Dendritic cell treated with granulocyte-macrophage colony-stimulating factor and Interleukin-4, amounts not matched to agents 40 ng/mL and 50 ng/mL, for 4 days (primary cell): Measurements from ENCODE around the gene GATAD2B.
"Not testable (repeated sequence)": the region's sequence is repeated elsewhere in the genome, so short reads cannot be mapped to it uniquely, and the experiment has no call there.

ENCODE experiments used
- H3K27ac Mint-ChIP-seq: one replicate; pipeline ENCODE4 v1.8.0; 2022; ENCODE audit warnings: mild to moderate bottlenecking, mixed read lengths
- H3K27me3 Mint-ChIP-seq: one replicate; pipeline ENCODE4 v1.8.0; 2022; ENCODE audit warnings: mild to moderate bottlenecking, mixed read lengths
- H3K36me3 Mint-ChIP-seq: one replicate; pipeline ENCODE4 v1.8.0; 2022; ENCODE audit warnings: low read depth, mixed read lengths
- H3K4me1 Mint-ChIP-seq: one replicate; pipeline ENCODE4 v1.8.0; 2022; ENCODE audit warnings: low read depth, mixed read lengths
- H3K4me3 Mint-ChIP-seq: one replicate; pipeline ENCODE4 v1.8.0; 2022; ENCODE audit warnings: mild to moderate bottlenecking, moderate library complexity, mixed read lengths
- H3K9me3 Mint-ChIP-seq: one replicate; pipeline ENCODE4 v1.8.0; 2022; ENCODE audit warnings: mixed read lengths
- intact Hi-C: fragments of 100-400 bp; cut with micrococcal nuclease; formaldehyde crosslinking; loops from one replicate; pipeline ENCODE4 v1.15.0; 2022

Gene GATAD2B

GRCh38 chr1:153929981-153930948 lies 7.5 kb upstream of the GATAD2B start:
- H3K4me3 Mint-ChIP-seq = no peak overlapping the region
- no peaks in the 10 kb centered on the region for H3K27me3 Mint-ChIP-seq
- H3K36me3 Mint-ChIP-seq = peaks cover 66% of the 10 kb centered on the region
- no peaks in the 10 kb centered on the region for H3K9me3 Mint-ChIP-seq
- no peak overlapping the region for H3K27ac Mint-ChIP-seq
- peaks cover 34% of the 10 kb centered on the region for H3K4me1 Mint-ChIP-seq
- intact Hi-C loops = loop anchor here (10.0 kb wide), 1 partner anchor 125 kb away; no protein-coding TSS in a partner anchor

GRCh38 chr1:153929426-153929825 lies 6.7 kb upstream of the GATAD2B start:
- Mint-ChIP-seq H3K4me1 (peaks cover 25% of the 10 kb centered on the region), H3K4me3 (no peak overlapping the region), H3K9me3 (no peaks in the 10 kb centered on the region), H3K36me3 (peaks cover 58% of the 10 kb centered on the region), H3K27me3 (no peaks in the 10 kb centered on the region), H3K27ac (no peak overlapping the region)
- intact Hi-C loops = loop anchor here (10.0 kb wide), 1 partner anchor 125 kb away; no protein-coding TSS in a partner anchor

GRCh38 chr1:153928791-153929341 lies 6.1 kb upstream of the GATAD2B start:
- H3K27me3 Mint-ChIP-seq = no peaks in the 10 kb centered on the region
- peaks cover 20% of the 10 kb centered on the region for H3K4me1 Mint-ChIP-seq
- H3K36me3 Mint-ChIP-seq = peaks cover 52% of the 10 kb centered on the region
- H3K9me3 Mint-ChIP-seq = no peaks in the 10 kb centered on the region
- H3K27ac Mint-ChIP-seq = no peak overlapping the region
- H3K4me3 Mint-ChIP-seq = no peak overlapping the region
- intact Hi-C loops = loop anchor here (10.0 kb wide), 1 partner anchor 124 kb away; no protein-coding TSS in a partner anchor

- H3K27me3 Mint-ChIP-seq = no peaks in the 10 kb centered on the region
- no peaks in the 10 kb centered on the region for H3K9me3 Mint-ChIP-seq
- intact Hi-C loops = loop anchor here (10.0 kb wide), 1 partner anchor 123 kb away; no protein-coding TSS in a partner anchor
- H3K4me3 Mint-ChIP-seq = no peak overlapping the region
- no peak overlapping the region for H3K27ac Mint-ChIP-seq
- H3K36me3 Mint-ChIP-seq = peaks cover 46% of the 10 kb centered on the region
- peaks cover 23% of the 10 kb centered on the region for H3K4me1 Mint-ChIP-seq
Observed at GRCh38 chr1:153928245-153928644, 5.5 kb upstream of the GATAD2B start.

- Mint-ChIP-seq H3K27me3 (no peaks in the 10 kb centered on the region), H3K27ac (no peak overlapping the region), H3K4me3 (no peak overlapping the region), H3K9me3 (no peaks in the 10 kb centered on the region), H3K4me1 (peaks cover 23% of the 10 kb centered on the region), H3K36me3 (peaks cover 40% of the 10 kb centered on the region)
- intact Hi-C loops = loop anchor here (10.0 kb wide), 1 partner anchor 122 kb away; no protein-coding TSS in a partner anchor
Observed at GRCh38 chr1:153926405-153926804, 3.6 kb upstream of the GATAD2B start.

- intact Hi-C loops = loop anchor here (5.0 to 10.0 kb wide), 2 partner anchors 65 to 118 kb away; partner anchors contain the start of gene RAB13
- peaks cover 28% of the 10 kb centered on the region for H3K36me3 Mint-ChIP-seq
- no peaks in the 10 kb centered on the region for H3K9me3 Mint-ChIP-seq
- H3K4me1 Mint-ChIP-seq = peaks cover 48% of the 10 kb centered on the region
- H3K27ac Mint-ChIP-seq = peak overlapping the region; percentile 92
- H3K27me3 Mint-ChIP-seq = no peaks in the 10 kb centered on the region
- H3K4me3 Mint-ChIP-seq = peak overlapping the region; percentile 95
Observed at GRCh38 chr1:153922076-153922971, 448 bp downstream of the GATAD2B start.

GRCh38 chr1:153921803-153922075 lies 1.0 kb downstream of the GATAD2B start:
- H3K4me3 Mint-ChIP-seq = peak overlapping the region; percentile 95
- H3K9me3 Mint-ChIP-seq = no peaks in the 10 kb centered on the region

GRCh38 chr1:153921080-153921802 lies 1.5 kb downstream of the GATAD2B start:
- intact Hi-C loops = loop anchor here (5.0 to 10.0 kb wide), 2 partner anchors 66 to 116 kb away; partner anchors contain the start of gene RAB13
- peaks cover 36% of the 10 kb centered on the region for H3K36me3 Mint-ChIP-seq
- peak overlapping the region; percentile 92 for H3K27ac Mint-ChIP-seq
- H3K9me3 Mint-ChIP-seq = no peaks in the 10 kb centered on the region
- H3K27me3 Mint-ChIP-seq = no peaks in the 10 kb centered on the region
- peak overlapping the region; percentile 95 for H3K4me3 Mint-ChIP-seq
- H3K4me1 Mint-ChIP-seq = peaks cover 51% of the 10 kb centered on the region

More at GRCh38 chr1:153921803-153922075, 1.0 kb downstream of the GATAD2B start:
- H3K4me1 Mint-ChIP-seq = peaks cover 48% of the 10 kb centered on the region
- H3K27ac Mint-ChIP-seq = peak overlapping the region; percentile 92
- peaks cover 32% of the 10 kb centered on the region for H3K36me3 Mint-ChIP-seq
- H3K27me3 Mint-ChIP-seq = no peaks in the 10 kb centered on the region
- intact Hi-C loops = loop anchor here (5.0 to 10.0 kb wide), 2 partner anchors 66 to 117 kb away; partner anchors contain the start of gene RAB13

GRCh38 chr1:153919876-153920852 lies 2.6 kb downstream of the GATAD2B start:
- H3K27ac Mint-ChIP-seq = peak overlapping the region; percentile 92
- intact Hi-C loops = loop anchor here (5.0 to 10.0 kb wide), 2 partner anchors 67 to 115 kb away; partner anchors contain the start of gene RAB13
- H3K9me3 Mint-ChIP-seq = no peaks in the 10 kb centered on the region
- peak overlapping the region; percentile 30 for H3K4me3 Mint-ChIP-seq
- H3K36me3 Mint-ChIP-seq = peaks cover 46% of the 10 kb centered on the region
- no peaks in the 10 kb centered on the region for H3K27me3 Mint-ChIP-seq
- H3K4me1 Mint-ChIP-seq = peaks cover 55% of the 10 kb centered on the region

GRCh38 chr1:153916297-153916696 lies 6.5 kb downstream of the GATAD2B start:
- no peak overlapping the region for H3K4me3 Mint-ChIP-seq
- no peaks in the 10 kb centered on the region for H3K27me3 Mint-ChIP-seq
- intact Hi-C loops = no loop called here
- peaks cover 46% of the 10 kb centered on the region for H3K36me3 Mint-ChIP-seq
- peaks cover 42% of the 10 kb centered on the region for H3K4me1 Mint-ChIP-seq
- no peaks in the 10 kb centered on the region for H3K9me3 Mint-ChIP-seq
- no peak overlapping the region for H3K27ac Mint-ChIP-seq

GRCh38 chr1:153912349-153912748 lies 10.4 kb downstream of the GATAD2B start:
- H3K36me3 Mint-ChIP-seq = peaks cover 52% of the 10 kb centered on the region
- H3K4me3 Mint-ChIP-seq = no peak overlapping the region
- H3K27ac Mint-ChIP-seq = no peak overlapping the region
- H3K9me3 Mint-ChIP-seq = no peaks in the 10 kb centered on the region
- intact Hi-C loops = no loop called here
- no peaks in the 10 kb centered on the region for H3K27me3 Mint-ChIP-seq
- peaks cover 15% of the 10 kb centered on the region for H3K4me1 Mint-ChIP-seq

- H3K4me1 Mint-ChIP-seq = peaks cover 15% of the 10 kb centered on the region
Observed at GRCh38 chr1:153910560-153910959, 12.2 kb downstream of the GATAD2B start.

More at GRCh38 chr1:153910560-153910959, 12.2 kb downstream of the GATAD2B start:
- H3K27me3 Mint-ChIP-seq, H3K9me3 Mint-ChIP-seq, intact Hi-C loops, H3K27ac Mint-ChIP-seq, H3K4me3 Mint-ChIP-seq: not testable (repeated sequence)
- H3K36me3 Mint-ChIP-seq = peaks cover 51% of the 10 kb centered on the region
